Lower leg skin (tissue), 4 donors: ENCODE measurements around the gene TAF1C. TPM values are rescaled to one million over a fixed set of nuclear protein-coding genes. Genes with fewer than 3 reads are reported as not detected.

Source experiments
- DNase-seq, 2 donors: peaks; one replicate each; pipeline ENCODE4 v3.0.0-alpha.2; 2019; ENCODE audit warnings: low spot score in 2 of 2
- H3K4me3 ChIP-seq: fragments of 200-600 bp; sonication (generic); 2 replicates; pipeline ENCODE4 v1.5.1; 2017; ENCODE audit warnings: mild to moderate bottlenecking, low read depth; ENCODE audit not compliant: poor library complexity, severe bottlenecking
- CTCF ChIP-seq, 3 donors: fragments of 450-650 bp; IDR thresholded peaks; one replicate each; pipeline ENCODE4 v1.5.1; 2016; ENCODE audit warnings: antibody characterized with exemption in 3 of 3, mild to moderate bottlenecking in 3 of 3, moderate library complexity in 2 of 3
- POLR2A ChIP-seq, 2 donors: fragments of 450-650 bp; IDR thresholded peaks; one replicate each; pipeline ENCODE4 v1.6.1; 2016 to 2017; ENCODE audit warnings: antibody characterized with exemption in 2 of 2, mild to moderate bottlenecking in 1 of 2, moderate library complexity in 1 of 2
- WGBS, 2 donors: methylation state at CpG; one replicate each; pipeline ENCODE4 v1.1.5; 2018; 5-methylcytosine and 5-hydroxymethylcytosine counted together
- intact Hi-C: fragments of 100-400 bp; cut with DNase I; formaldehyde crosslinking; loops from one replicate; pipeline ENCODE4 v1.15.0; 2023; ENCODE audit warnings: low total_unique reads
- total RNA-seq, 4 donors: library from RNA; depleted of rRNA; stranded (reverse); fragments of >200 nt; gene quantifications; one replicate each; pipeline ENCODE4 v1.1.0, GENCODE V29; 2016

The TAF1C gene
- total RNA-seq, 4 donors from 2014 or later = 35.8 to 41.8 (median 36.5) TPM

GRCh38 chr16:84197466-84198128 is 10.7 kb upstream of the TAF1C start:
- no peak for TF ChIP-seq CTCF (IDR thresholded peaks at IDR 0.05)
- TF ChIP-seq POLR2A (IDR thresholded peaks at IDR 0.05) = no peak
- intact Hi-C loops = no loop called here
- H3K4me3 ChIP-seq = no peak overlapping the region
- WGBS, 2 donors = 82 to 89% methylated on average over 9 to 14 of the region's 14 CpGs
- no peak for DNase-seq

GRCh38 chr16:84196727-84197394 is 10.0 kb upstream of the TAF1C start:
- 39 to 57% methylated on average over 15 to 16 of the region's 16 CpGs for WGBS, 2 donors
- H3K4me3 ChIP-seq = no peak overlapping the region
- intact Hi-C loops = no loop called here
- TF ChIP-seq CTCF (IDR thresholded peaks at IDR 0.05) (no peak), POLR2A (IDR thresholded peaks at IDR 0.05) (no peak)
- DNase-seq = peak in 1 of 2 donors; percentile 51

GRCh38 chr16:84196101-84196500 is 9.2 kb upstream of the TAF1C start:
- WGBS, 2 donors = 62 to 76% methylated on average over 16 of the region's 16 CpGs
- DNase-seq = no peak
- TF ChIP-seq POLR2A (IDR thresholded peaks at IDR 0.05) (no peak), CTCF (IDR thresholded peaks at IDR 0.05) (no peak)
- no peak overlapping the region for H3K4me3 ChIP-seq
- intact Hi-C loops = no loop called here

- WGBS, 2 donors = 61 to 64% methylated on average over 12 to 17 of the region's 38 CpGs
- TF ChIP-seq CTCF (IDR thresholded peaks at IDR 0.05) (no peak), POLR2A (IDR thresholded peaks at IDR 0.05) (no peak)
- H3K4me3 ChIP-seq = no peak overlapping the region
- no peak for DNase-seq
- intact Hi-C loops = no loop called here
Measured at GRCh38 chr16:84195201-84196093, 8.6 kb upstream of the TAF1C start.

- WGBS, 2 donors = 56 to 79% methylated on average over 19 to 33 of the region's 34 CpGs
- intact Hi-C loops = no loop called here
- H3K4me3 ChIP-seq = no peak overlapping the region
- TF ChIP-seq CTCF (IDR thresholded peaks at IDR 0.05) (no peak), POLR2A (IDR thresholded peaks at IDR 0.05) (no peak)
- DNase-seq = no peak
Measured at GRCh38 chr16:84194470-84195200, 7.8 kb upstream of the TAF1C start.
